ENCODE measurements around the gene LRMDA.

DNA sequence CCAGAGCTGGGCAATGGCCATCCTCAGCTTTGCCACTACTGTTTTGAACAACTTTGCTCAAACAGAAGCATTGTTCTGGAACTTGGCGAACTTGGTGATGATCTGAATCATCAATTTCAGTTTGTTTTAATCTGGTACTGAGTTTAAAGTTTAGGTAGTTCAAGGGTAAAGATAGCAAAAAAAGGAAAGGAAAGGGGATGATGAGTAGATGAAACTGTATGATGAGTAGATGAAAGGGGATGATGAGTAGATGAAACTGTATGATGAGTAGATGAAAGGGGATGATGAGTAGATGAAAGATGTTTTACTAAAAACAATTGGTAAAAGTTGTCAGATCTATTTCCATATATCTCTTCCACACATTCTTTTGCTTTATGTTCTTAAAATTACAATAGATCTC is 737.0 kb downstream of the LRMDA start:
- TF ChIP-seq, protein P1, sequence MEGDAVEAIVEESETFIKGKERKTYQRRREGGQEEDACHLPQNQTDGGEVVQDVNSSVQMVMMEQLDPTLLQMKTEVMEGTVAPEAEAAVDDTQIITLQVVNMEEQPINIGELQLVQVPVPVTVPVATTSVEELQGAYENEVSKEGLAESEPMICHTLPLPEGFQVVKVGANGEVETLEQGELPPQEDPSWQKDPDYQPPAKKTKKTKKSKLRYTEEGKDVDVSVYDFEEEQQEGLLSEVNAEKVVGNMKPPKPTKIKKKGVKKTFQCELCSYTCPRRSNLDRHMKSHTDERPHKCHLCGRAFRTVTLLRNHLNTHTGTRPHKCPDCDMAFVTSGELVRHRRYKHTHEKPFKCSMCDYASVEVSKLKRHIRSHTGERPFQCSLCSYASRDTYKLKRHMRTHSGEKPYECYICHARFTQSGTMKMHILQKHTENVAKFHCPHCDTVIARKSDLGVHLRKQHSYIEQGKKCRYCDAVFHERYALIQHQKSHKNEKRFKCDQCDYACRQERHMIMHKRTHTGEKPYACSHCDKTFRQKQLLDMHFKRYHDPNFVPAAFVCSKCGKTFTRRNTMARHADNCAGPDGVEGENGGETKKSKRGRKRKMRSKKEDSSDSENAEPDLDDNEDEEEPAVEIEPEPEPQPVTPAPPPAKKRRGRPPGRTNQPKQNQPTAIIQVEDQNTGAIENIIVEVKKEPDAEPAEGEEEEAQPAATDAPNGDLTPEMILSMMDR (IDR thresholded peaks at IDR 0.05), result no peak
- no peak for TF ChIP-seq POLR2A (IDR thresholded peaks at IDR 0.05)

Measured in adrenal gland (tissue), 5 donors.